ENCODE results near the gene PKNOX2. TPM values are rescaled to one million over a fixed set of nuclear protein-coding genes. Genes with fewer than 3 reads are reported as not detected.

The PKNOX2 gene
- total and polyA plus RNA-seq, 2 of the 4 experiments (the other 2 are of a cell fraction) = 0.72 to 2.3 TPM

DNA sequence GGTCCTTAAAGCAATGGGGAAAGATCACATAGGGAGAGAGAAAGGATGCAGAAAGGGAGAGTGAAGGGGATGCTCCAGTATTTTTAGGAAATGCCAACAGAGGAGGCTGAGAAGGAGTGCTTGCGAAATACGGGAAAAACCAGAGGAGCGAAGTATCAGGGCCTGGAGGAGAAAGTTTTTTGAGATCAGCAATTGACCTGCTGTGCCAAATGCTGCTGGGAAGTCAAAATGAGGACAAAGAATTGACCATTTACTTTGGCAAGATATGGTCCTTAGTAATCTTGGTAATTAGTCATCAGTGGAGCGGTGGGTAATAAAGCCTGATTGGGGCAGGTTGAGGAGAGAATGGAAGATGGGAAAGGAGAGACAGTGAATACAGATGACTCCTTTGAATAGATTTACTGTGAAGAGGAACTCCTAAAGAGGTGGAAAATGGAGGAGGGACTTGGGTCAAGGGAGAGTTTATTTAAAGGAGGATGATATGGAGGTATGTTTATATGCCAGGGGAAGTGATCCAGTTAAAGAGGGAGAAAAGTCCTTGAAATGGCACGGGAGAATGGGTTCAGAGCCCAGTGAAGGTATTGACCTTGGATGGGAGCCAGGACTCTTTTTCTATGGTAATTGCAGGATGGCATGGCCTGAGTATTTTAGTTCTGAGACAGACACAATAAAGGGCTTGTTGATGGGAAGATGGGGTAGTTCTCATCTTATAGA is 111.5 kb downstream of the PKNOX2 start:
- H3K14ac ChIP-seq (replicated peaks; ENCODE audit: low read depth, low read length) = no peak overlapping the region
- no peak overlapping the region for H4K8ac ChIP-seq (ENCODE audit: low read depth in 2 of 2, low read length in 2 of 2)
- H2BK120ac ChIP-seq (ENCODE audit: low read depth, low read length) = no peak overlapping the region
- H4K20me1 ChIP-seq (ENCODE audit: insufficient read depth, low read length) = no peaks in the 10 kb centered on the region
- no peaks in the 10 kb centered on the region for H3K79me1 ChIP-seq (ENCODE audit: low read depth in 1 of 2, low read length in 2 of 2)
- no peak overlapping the region for H2BK15ac ChIP-seq (ENCODE audit: low read depth, low read length)
- no peak overlapping the region for H3K56ac ChIP-seq (ENCODE audit: extremely low read depth, insufficient read depth, low read length)
- H3K36me3 ChIP-seq (ENCODE audit: control insufficient read depth, insufficient read depth, low read length) = no peaks in the 10 kb centered on the region
- ChIA-PET CTCF (no interaction called here), POLR2A (ENCODE audit: unreplicated experiment) (no interaction called here)
- H3K9me1 ChIP-seq (ENCODE audit: insufficient read depth, low read length) = no peaks in the 10 kb centered on the region
- in situ Hi-C loops (cut with MboI; ENCODE audit: low sequenced_read_pairs) (no loop called here), intact Hi-C loops (cut with micrococcal nuclease) (no loop called here), dilution Hi-C loops (cut with HindIII; ENCODE audit: low sequenced_read_pairs, unreplicated experiment) (no loop called here)
- H4K5ac ChIP-seq (ENCODE audit: low read depth, low read length) = no peak overlapping the region
- H3K9me3 ChIP-seq (ENCODE audit: control insufficient read depth, insufficient read depth, low read length) = no peaks in the 10 kb centered on the region
- no peak overlapping the region for H3K4me3 ChIP-seq (ENCODE audit: insufficient read depth, low read depth, low read length)
- no peak overlapping the region for H3K4me2 ChIP-seq (ENCODE audit: low read depth, low read length)
- no peaks in the 10 kb centered on the region; the same call in 1 of the 2 replicates for H3K4me1 ChIP-seq (ENCODE audit: control insufficient read depth, insufficient read depth, low read length)
- no peaks in the 10 kb centered on the region; the same call in 1 of the 2 replicates for H3K27me3 ChIP-seq (ENCODE audit: control insufficient read depth, insufficient read depth, low read length)
- TF ChIP-seq CEBPB (IDR thresholded peaks at IDR 0.05; ENCODE audit: low read depth, low read length) (peak; percentile 82), MAZ (IDR thresholded peaks at IDR 0.05; ENCODE audit: borderline replicate concordance, low read depth, low read length) (no peak), NFE2L2 (IDR thresholded peaks at IDR 0.05; ENCODE audit: low read depth, low read length) (no peak), CHD1 (IDR thresholded peaks at IDR 0.05; ENCODE audit: low read depth, low read length) (no peak)
- TF ChIP-seq, protein P1, sequence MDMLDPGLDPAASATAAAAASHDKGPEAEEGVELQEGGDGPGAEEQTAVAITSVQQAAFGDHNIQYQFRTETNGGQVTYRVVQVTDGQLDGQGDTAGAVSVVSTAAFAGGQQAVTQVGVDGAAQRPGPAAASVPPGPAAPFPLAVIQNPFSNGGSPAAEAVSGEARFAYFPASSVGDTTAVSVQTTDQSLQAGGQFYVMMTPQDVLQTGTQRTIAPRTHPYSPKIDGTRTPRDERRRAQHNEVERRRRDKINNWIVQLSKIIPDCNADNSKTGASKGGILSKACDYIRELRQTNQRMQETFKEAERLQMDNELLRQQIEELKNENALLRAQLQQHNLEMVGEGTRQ (IDR thresholded peaks at IDR 0.05; ENCODE audit: low read depth, low read length) = no peak
- TF ChIP-seq, protein P2, sequence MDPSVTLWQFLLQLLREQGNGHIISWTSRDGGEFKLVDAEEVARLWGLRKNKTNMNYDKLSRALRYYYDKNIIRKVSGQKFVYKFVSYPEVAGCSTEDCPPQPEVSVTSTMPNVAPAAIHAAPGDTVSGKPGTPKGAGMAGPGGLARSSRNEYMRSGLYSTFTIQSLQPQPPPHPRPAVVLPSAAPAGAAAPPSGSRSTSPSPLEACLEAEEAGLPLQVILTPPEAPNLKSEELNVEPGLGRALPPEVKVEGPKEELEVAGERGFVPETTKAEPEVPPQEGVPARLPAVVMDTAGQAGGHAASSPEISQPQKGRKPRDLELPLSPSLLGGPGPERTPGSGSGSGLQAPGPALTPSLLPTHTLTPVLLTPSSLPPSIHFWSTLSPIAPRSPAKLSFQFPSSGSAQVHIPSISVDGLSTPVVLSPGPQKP (IDR thresholded peaks at IDR 0.05; ENCODE audit: borderline replicate concordance, low read depth, low read length) = no peak
- H2AK5ac ChIP-seq (ENCODE audit: low read depth, low read length) = no peak overlapping the region
- no peak overlapping the region for H3K27ac ChIP-seq (ENCODE audit: insufficient read depth, low read length)
- H2AFZ ChIP-seq (replicated peaks; ENCODE audit: low read length, poor library complexity) = no peak overlapping the region
- BruUV-seq (replicated peaks) = no TSS peak
- DNase-seq (peak; percentile 64), ATAC-seq (ENCODE audit: low read depth) (no peak; the same call in 1 of the 2 replicates)
- no peak overlapping the region for H3K4ac ChIP-seq (ENCODE audit: low read depth, low read length)
- H3K23ac ChIP-seq (ENCODE audit: low read depth, low read length) = no peak overlapping the region
- 61% methylated on average over 5 of the region's 5 CpGs; no CpG with 5 or more reads in 1 of the 2 experiments for WGBS, 2 experiments (ENCODE audit: extremely low coverage in 2 of 2, insufficient read length in 1 of 2)
- no peak overlapping the region for H3K18ac ChIP-seq (ENCODE audit: low read depth, low read length)
- no peak overlapping the region for H4K91ac ChIP-seq (ENCODE audit: insufficient read depth, low read depth, low read length)
- H2BK5ac ChIP-seq (ENCODE audit: low read depth, low read length, poor library complexity, severe bottlenecking) = no peak overlapping the region
- H2AK9ac ChIP-seq (replicated peaks; ENCODE audit: low read depth, low read length, poor library complexity) = no peak overlapping the region
- no peak overlapping the region for H3K9ac ChIP-seq (ENCODE audit: low read depth, low read length)
- H2BK20ac ChIP-seq (ENCODE audit: low read depth, low read length) = no peak overlapping the region

Measured in IMR-90 (cell line).